ENCODE results near the gene ENTPD2.
A peak's percentile ranks its signal among the peaks of the same experiment; 100 is the strongest.

Gene ENTPD2

DNA sequence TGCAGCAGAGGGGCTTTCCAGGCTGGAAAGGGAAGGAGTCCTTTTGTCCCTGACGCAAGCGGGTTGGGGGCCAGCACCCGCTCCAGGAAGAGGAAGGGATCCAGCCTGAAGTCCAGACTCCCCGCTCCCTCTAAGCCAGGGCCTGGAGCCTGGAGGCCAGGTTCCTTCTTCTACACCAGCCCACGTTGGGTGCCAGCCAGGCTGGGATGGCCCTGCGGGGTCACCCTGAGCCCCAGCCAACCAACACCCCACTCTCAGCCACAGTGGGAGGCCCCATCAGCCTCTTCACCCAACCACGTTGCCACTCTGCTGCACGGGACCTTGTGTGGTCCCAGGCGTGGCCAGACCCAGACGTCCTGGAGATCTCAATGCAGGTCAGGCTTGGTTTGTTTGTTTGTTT, 21.0 kb downstream of the ENTPD2 start:
- no peak for DNase-seq (ENCODE audit: low read depth, low spot score)
- no peak overlapping the region for H3K27ac ChIP-seq

DNA sequence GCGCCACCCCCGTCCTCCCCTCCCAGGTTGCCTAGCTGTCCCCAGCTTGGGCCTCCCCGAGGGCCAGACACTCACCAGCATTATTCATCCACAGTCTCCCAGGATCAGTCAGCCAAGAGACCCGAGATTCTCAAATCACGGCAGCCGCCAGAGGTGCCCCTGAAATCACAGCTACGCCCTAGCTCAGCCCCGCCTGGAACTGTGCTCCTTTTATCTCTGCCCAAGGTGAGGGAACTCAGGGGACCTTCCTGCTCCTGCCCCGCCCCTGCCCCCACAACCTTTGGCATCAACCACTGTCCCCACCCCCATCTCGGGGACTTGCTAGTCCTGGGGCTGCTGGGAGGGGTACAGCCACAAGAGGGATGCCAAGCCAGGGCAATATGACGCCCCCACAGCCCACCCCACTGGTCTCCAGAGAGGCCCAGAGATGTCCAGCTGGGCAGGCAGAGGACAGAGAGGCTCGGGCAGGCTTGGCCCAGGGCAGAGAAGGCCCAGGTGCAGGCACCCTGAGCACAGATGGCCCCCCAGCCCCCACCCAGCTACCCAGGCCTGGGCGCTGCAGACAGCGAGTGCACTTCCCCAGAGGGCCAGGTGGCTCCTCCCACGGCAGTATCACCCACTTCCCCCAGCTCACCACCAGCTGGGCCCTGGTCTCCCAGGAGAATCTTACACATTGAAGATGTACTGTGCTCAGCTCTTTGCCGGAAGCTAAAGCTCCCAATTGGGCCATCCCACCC, 21.8 kb downstream of the ENTPD2 start, which contains the start of gene FUT7:
Gene FUT7 (minus strand): TSS at position 185 of the 737 bp plus-strand sequence. CDS start 97 bp downstream, at position 88.
- DNase-seq (ENCODE audit: low read depth, low spot score) = no peak
- no peak within 1 kb of the TSS for H3K27ac ChIP-seq

DNA sequence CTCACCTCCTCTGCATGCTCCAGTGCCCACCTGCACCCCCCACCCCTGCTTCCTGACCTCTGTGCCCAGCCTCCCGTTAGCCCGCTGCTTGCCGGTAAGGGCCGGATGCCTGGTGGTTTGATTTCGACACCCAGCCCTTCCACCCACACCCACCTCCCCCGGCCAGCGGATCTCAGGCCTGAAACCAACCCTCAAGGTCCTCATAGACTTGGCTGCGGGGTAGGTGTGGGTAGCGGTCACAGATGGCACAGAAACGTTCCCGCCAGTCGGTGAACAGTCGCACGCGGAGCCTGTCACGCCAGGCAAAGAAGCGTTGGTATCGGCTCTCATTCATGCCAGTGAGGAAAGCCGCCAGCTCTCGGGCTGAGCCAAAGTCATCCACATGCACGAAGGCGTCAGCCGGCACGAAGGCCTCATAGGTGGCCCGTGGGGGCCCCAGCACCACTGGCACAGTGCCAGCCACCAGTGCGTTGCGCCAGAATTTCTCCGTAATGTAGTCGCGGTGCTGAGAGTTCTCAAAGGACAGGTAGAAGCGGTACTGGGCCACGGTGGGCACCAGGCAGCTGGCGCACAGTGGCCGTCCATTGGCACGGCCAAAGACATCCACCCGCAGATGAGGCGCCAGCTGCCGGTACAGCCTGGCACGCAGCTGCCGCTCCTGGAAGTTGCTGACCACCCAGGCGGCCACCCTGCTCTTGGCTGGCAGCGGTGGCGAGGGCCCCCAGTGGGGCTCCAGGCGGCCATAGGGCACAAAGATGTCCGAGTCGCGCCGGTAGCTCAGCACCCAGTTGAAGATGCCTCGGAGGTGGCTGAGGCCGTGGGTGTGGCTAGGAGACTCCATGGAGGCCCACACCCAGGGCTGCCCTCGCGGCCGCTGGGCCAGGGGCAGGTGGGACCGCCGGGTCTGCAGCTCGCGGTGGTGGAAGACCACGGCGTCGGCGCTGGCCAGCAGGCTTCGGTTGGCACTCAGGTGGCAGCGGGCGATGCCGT, 23.0 kb downstream of the ENTPD2 start:
- H3K27ac ChIP-seq = no peak overlapping the region
- no peak for DNase-seq (ENCODE audit: low read depth, low spot score)

DNA sequence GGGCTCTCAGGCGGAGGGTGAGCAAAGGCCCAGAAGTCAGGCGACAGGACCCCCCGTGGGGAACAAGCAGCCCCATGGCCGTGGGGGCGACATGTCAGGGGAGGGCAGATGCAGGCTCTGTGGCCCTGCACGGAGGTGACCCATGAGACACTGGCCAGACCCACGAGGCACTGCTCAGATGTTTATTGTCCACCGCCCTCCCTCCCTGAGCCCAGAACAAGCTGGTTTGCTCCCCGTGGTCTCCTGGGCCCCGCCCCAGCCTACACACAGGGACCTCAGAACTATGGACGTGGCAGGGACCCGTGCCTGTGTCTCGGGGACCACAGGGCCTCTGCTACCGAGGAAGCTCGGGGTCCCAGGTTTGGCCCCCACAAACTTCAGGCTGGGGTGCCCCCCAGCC, 23.9 kb downstream of the ENTPD2 start:
- H3K27ac ChIP-seq = no peak overlapping the region
- no peak for DNase-seq (ENCODE audit: low read depth, low spot score)

DNA sequence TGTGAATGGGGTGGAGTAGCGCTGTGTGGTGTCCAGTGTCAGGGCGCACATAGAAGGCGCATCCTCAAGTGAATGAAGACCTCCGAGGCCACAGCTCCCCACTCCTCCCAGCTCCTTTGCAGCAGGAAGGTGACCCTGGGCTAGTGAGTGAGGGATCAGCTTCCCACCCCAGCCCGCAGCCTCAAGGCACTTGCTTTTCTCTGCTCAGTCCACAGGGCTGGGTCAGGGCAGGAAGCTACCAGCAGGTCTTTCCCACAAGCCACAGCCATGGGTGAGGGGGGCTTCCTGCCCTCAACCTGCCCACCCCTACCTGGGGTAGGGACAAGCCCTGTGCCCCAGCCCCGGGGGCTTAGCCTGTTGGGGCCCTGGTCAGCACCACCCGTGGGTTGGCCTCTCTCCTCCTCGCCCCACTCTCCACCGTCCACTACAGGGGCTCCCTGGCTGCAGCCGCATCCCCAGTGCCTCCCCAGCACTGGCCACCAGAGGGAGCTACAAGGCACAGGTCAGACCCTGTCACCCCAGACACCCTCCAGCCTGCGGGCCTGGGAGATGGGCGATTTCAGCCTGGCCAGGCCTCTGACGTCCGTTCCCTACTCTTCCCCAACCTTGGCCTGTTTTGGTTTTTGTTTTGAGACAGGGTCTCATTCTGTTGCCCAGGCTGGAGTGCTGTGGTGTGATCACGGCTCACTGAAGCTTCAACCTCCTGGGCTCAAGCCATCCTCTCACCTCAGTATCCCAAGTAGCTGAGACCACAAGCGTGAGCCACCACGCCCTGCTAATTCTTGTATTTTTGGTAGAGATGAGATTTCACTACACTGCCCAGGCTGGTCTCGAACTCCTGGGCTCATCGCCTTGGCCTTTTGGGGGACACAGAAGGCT, 24.6 kb downstream of the ENTPD2 start:
- no peak for DNase-seq (ENCODE audit: low read depth, low spot score)
- H3K27ac ChIP-seq = no peak overlapping the region

DNA sequence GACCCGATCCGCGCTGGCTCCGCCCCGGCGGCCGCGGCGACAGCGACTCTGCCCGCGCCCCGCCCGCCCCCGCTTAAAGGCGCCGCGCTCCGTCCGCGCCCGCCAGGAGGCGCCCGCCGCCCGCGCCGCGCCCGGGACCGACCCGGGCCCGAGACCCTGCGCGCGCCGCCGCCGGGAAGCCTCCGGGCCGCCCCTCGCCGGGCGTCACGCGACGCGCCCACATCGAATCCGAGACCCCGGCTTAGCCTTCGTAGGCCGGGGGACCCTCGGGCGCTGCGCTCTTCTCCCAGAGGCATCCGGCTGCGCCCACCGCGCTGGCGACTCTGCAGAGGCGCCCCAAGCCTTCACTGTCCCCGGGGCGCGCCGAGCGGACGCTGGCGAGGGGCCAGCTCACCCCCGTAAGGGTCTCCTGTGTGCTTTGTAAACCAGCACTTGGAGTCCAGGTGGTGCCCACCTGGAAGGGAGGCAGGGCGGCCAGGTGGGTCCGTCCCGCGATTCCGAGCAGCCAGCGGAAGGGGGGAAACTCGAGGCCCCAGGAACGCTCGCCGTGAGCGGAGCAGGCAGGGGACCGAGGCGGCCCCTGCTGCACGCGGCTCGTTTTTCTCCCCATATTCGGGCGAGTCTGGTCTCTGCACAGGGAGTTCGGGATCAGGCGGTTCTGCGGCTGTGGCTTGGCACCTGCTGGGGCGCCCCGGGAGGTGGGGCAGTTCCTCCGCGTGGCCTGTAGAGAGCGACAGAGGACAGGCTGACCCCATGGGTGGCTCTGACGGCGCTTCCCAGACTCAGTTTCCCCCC, 25.4 kb downstream of the ENTPD2 start:
- no peak for DNase-seq (ENCODE audit: low read depth, low spot score)
- no peak overlapping the region for H3K27ac ChIP-seq

DNA sequence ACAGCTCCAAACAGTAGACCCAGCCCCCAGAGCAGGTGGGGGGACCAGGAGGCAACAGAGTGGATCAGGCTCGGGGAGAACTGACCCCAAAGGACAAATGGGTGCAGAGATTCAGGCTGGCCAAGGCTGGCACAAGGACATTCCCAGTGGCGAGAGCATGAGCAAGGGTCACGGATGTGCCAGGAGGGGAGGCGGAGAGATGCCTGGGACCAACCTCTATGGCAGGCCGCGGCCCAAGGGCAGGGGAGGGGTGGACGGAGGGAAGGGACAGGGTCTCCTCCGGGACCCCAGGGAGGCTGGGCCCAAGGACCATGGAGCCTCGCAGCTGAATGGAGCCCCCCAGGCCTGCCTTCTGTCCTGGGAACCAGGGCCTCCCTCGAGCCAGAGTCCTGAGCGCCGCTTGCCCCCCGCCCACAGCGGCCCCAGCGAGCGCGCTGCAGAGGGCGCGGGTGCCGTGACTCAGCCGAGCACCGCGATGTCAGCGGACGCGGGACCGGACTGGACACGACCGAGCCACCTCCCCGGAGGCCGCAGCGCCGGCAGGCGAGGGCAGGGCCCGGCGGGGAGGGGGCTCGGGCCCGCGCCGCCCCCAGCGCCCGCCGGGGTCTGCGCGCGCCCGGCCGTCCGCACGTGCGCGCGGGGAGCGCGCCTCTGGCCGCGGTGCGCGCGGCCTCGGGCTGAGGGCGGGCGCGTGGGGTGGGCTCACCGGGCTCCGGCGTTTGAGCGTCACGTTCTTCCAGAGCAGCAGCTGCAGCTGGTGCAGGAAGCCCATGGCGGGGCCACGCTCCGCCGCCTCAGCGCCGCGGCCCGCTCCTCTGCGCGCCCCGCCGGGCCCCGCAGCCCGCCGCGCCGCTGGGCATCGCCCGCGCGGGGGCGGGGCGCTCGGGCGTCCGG, 26.2 kb downstream of the ENTPD2 start, which contains the start of gene ABCA2:
Gene ABCA2 (minus strand): TSS at position 869 of the 894 bp plus-strand sequence. CDS start 97 bp downstream, at position 772.
- no peak within 1 kb of the TSS for H3K27ac ChIP-seq

DNA sequence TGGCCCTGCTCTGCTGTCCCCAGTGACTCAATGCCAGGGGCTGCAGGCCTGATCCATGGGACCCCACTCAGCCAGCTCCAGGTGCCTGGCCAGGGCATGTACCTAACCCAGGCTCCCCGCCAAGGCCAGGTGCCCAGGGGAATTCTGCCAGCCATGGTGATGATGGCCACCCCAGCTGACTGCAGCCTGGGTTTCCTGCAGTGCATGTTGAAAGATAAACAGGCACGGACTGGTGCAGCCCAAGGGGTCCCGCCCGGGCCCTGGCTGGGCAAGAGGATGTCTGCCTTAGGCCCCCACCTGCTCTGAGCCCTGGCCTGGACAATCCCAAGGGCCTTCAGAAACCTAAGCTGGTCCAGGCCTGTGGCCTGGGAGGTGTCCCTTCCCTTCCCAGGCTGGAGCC, 27.0 kb downstream of the ENTPD2 start:
- H3K27ac ChIP-seq = no peak overlapping the region
- DNase-seq (ENCODE audit: low read depth, low spot score) = no peak

More for the DNA sequence above, 26.2 kb downstream of the ENTPD2 start, which contains the start of gene ABCA2:
- DNase-seq (ENCODE audit: low read depth, low spot score) = no peak

DNA sequence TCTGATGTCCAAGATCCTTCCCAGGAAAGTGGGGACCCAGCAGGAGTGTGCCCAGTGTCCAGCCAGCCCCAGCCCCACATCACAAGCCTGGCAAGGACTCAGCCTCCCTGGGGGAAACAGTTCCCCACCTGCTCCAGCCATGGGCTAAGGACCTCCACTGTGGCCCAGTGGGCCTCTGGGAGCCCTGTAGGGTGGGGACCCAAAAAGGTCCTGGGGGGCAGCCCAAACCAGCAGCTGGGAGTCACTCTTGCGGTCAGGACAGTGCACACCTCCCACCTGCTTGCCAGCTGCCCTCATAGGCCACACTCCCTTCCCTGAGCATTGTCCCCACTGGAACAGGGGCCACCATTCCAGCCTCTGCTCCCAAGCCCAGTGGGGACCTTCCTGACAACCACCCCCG, 27.5 kb downstream of the ENTPD2 start:
- H3K27ac ChIP-seq = no peak overlapping the region
- DNase-seq (ENCODE audit: low read depth, low spot score) = no peak

DNA sequence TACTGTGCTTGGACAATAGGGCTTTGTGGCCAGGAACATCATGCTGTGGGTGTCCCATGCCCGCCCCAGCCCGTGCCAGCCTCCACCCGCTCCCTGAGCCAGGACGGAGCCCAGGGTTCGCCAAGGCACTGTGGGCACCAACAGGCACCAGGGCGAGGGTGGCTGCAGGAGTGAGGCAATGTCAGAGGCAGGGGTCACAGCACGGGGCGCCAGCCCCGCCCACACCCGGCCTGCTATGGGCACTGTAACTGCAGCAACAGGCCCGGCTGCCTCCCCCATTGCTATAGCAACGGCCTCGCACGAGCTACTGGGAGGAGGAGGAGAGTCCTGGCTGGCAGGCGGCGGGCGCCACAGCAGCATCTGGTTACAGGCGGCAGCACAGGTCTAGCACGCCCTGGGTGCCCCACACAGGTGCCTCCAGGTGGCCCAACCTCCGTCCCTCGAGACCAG, 28.3 kb downstream of the ENTPD2 start:
- no peak for DNase-seq (ENCODE audit: low read depth, low spot score)

DNA sequence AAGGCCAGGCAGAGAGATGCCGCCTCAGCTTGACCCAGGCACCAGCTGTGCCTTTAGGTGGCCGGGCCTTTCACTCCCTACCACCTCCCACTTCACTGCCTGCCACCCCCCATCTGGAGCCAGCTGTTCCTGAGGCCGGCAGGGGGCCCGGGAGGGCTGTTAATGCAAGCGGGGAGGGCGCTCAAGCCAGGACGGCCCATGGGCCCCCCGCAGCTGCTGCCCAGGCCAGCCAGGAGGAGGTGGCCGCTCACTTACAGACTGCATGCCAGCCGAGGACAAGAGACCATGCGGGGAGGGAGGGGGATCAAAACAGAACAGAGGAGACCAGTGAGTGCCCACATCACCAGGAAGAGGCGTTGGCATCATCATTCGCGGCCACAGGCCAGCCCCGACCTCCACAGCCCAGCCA, 30.3 kb downstream of the ENTPD2 start:
- no peak overlapping the region for H3K27ac ChIP-seq
- no peak for DNase-seq (ENCODE audit: low read depth, low spot score)

More for the DNA sequence above, 28.3 kb downstream of the ENTPD2 start:
- H3K27ac ChIP-seq = no peak overlapping the region

DNA sequence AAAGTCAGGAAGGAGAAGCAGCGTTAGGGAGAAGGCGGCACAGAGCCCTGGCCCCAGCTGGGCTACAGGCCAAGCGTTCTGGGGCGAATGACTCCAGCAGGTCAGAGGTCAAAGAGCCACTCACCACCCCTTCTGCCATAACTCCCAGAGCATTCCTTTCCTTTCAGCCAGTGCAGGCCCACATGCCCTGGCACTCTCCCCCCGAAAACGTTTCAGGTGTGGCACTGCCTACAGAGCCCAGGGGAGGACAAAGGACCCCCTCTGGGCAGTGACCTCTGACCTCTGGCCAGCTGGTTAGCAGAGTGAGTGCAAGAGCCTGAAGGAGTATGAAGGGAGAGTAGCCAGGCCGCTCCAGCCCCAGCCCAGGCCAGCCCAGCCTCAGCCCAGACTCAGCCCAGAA, 30.7 kb downstream of the ENTPD2 start:
- DNase-seq (ENCODE audit: low read depth, low spot score) = no peak
- no peak overlapping the region for H3K27ac ChIP-seq

DNA sequence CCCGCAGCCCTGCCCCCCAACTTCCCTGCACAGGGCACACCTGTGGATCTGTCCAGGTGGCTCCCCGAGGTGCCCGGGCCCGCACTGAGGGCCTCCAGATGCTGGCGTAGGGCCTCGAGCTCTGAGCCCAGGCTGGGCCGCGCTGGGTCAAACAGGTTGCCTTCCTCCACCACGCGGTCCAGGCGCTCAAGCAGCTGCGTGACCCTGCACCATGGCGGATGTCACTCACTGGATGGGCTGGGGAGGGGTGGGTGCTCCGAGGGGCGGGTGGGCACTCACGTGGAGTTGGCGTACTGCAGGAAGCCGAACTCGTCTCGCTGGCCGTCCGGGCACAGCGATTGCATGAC, 31.2 kb downstream of the ENTPD2 start:
- H3K27ac ChIP-seq = no peak overlapping the region
- DNase-seq (ENCODE audit: low read depth, low spot score) = no peak

DNA sequence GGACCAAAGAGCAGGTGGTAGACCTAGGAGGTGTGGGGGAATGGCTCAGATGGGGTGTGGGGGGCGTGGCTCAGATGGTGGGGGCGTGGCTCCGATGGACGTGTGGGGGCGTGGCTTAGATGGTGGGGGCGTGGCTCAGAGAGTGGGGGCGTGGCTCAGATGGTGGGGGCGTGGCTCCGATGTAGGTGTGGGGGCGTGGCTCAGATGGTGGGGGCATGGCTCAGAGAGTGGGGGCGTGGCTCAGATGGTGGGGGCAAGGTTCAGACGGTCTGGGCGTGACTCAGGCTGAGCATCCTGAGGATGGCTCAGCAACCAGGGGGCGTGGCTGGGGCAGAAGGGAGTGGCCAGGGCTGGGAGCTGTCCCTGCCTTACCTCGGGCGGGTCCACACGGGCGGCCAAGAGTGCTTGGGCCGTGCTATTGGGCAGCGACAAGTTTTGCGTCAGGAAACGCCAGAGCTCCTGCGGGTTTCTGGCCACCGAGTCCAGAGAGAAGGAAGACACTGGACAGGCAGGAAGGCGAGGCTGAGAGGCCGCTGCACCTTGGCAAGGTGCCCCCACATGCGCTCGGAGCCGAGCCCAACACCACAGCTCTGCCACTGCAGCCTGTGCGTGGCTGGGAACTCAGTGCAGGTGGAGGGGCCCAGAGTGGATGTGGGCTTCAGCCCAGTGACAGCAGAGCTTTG, 31.7 kb downstream of the ENTPD2 start:
- peak; percentile 46 for DNase-seq (ENCODE audit: low read depth, low spot score)
- H3K27ac ChIP-seq = no peak overlapping the region

DNA sequence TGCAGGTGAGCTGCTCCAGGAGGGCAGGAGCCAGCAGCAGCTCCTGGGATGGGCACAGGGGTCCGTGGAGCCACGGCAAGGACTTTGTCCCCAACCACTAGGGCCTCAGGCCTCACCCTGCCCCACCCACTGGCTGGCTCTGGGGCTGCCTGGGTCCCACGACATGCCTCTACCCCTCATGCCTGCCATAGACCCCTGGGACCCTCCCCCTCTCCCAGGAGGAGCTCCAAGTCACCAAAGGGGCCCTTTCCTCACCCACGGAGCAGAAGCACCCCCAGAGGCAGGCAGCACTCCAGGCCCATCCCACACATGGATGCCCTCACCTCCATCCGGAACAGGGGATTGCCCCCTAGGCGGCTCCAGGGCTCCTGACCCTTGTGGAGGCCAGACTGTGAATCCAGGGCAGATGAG, 32.3 kb downstream of the ENTPD2 start:
- DNase-seq (ENCODE audit: low read depth, low spot score) = no peak
- H3K27ac ChIP-seq = no peak overlapping the region

DNA sequence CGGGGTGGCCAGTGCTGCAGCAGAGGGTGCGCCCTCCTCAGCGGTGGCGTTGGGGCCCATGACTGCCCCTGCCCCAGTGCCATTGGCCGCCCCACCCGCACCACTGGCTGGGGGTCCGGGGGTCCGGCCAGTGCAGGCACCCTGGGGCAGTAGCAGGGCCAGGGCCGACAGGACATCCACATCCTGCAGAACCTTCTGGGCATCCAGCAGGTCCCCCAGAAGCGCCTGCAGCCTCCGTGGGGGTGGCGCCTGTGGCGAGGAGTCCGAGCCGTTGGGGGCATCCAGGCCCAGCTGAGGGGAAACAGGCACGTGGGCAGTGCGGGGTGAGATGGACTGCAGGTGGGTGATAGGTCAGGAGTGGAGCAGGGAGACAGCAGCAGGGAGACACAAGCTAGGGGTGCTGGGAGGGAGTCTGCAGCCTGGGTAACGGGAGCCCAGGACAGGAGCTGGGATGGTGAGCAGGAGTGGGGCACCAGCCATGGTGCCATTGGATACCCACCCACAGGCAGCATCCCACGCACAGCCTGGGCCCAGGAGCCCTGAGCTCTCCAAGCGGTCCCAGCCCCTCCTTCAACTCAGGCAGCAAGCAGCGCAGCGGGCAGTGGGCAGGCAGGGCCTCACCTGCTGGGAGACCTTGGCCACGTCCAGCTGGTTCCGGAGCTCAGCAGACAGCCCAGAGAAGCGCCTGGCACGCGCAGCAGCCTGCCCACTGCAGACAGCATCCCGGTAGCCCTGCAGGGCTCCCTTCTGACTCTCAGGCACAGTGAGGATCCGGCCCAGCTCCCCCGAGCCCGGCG, 32.9 kb downstream of the ENTPD2 start:
- no peak overlapping the region for H3K27ac ChIP-seq
- DNase-seq (ENCODE audit: low read depth, low spot score) = no peak

Data from epithelial cell of prostate (primary cell).